DND-41 (cell line): ENCODE measurements around the gene KLHL8.

Experiments
- ATAC-seq: fragments of 200-7000 bp; cut with Tn5 transposase; 3 replicates; pipeline ENCODE4 v1.9.1; 2021; ENCODE audit warnings: low read depth; ENCODE audit not compliant: insufficient read depth
- DNase-seq: peaks from one replicate; pipeline ENCODE4 v3.0.0-alpha.2; 2020
- H2AFZ ChIP-seq: 2 replicates; pipeline ENCODE4 v1.6.0; 2012; ENCODE audit warnings: low read depth, low read length
- H3K27ac ChIP-seq: 2 replicates; pipeline ENCODE4 v1.5.1; 2012; ENCODE audit warnings: low read length, inconsistent platforms
- H3K27me3 ChIP-seq: fragments of 200-600 bp; sonication (generic); 2 replicates; pipeline ENCODE4 v1.6.0; 2012; ENCODE audit warnings: low read length, mild to moderate bottlenecking, inconsistent platforms; ENCODE audit not compliant: insufficient read depth, poor library complexity
- H3K36me3 ChIP-seq: 2 replicates; pipeline ENCODE4 v1.5.1; 2012; ENCODE audit warnings: low read length, inconsistent platforms; ENCODE audit not compliant: insufficient read depth
- H3K4me1 ChIP-seq: 2 replicates; pipeline ENCODE4 v1.5.1; 2012; ENCODE audit warnings: mild to moderate bottlenecking, low read length; ENCODE audit not compliant: insufficient read depth
- H3K4me2 ChIP-seq: 2 replicates; pipeline ENCODE4 v1.6.0; 2012; ENCODE audit warnings: mild to moderate bottlenecking, moderate library complexity, low read length, inconsistent platforms; ENCODE audit not compliant: insufficient read depth
- H3K4me3 ChIP-seq, 2 experiments: fragments of 200-600 bp in 1 of 2; shearing (Covaris generic) in 1 of 2; 2 replicates each; pipeline ENCODE4 v1.5.1; 2012 to 2016; ENCODE audit warnings: inconsistent platforms in 2 of 2, low read length in 2 of 2, mild to moderate bottlenecking in 2 of 2, low read depth in 1 of 2, moderate library complexity in 1 of 2
- H3K79me2 ChIP-seq: 2 replicates; pipeline ENCODE4 v1.6.0; 2012; ENCODE audit warnings: low read length, inconsistent platforms; ENCODE audit not compliant: insufficient read depth
- H3K9ac ChIP-seq: 2 replicates; pipeline ENCODE4 v1.6.0; 2012; ENCODE audit warnings: low read depth, mild to moderate bottlenecking, inconsistent platforms, low read length, moderate library complexity
- H3K9me3 ChIP-seq: 2 replicates; pipeline ENCODE4 v1.5.1; 2012; ENCODE audit warnings: low read length, moderate library complexity, mild to moderate bottlenecking, inconsistent platforms; ENCODE audit not compliant: insufficient read depth, severe bottlenecking
- H4K20me1 ChIP-seq: 2 replicates; pipeline ENCODE4 v1.6.0; 2012; ENCODE audit warnings: low read length; ENCODE audit not compliant: insufficient read depth
- CTCF ChIP-seq: IDR thresholded peaks from 2 replicates; pipeline ENCODE4 v1.5.1; 2012; ENCODE audit warnings: borderline replicate concordance, low read length, moderate library complexity, mild to moderate bottlenecking; ENCODE audit not compliant: poor library complexity, severe bottlenecking; ENCODE audit errors: extremely low read depth
- EZH2 ChIP-seq: IDR thresholded peaks from 3 replicates; pipeline ENCODE4 v1.6.1; 2012; ENCODE audit warnings: borderline replicate concordance, low read depth, mild to moderate bottlenecking, moderate library complexity, low read length, inconsistent platforms; ENCODE audit not compliant: severe bottlenecking

The KLHL8 gene

GRCh38 chr4:87120010-87120409 lies 100.4 kb downstream of the KLHL8 start:
- TF ChIP-seq EZH2 (no peak), CTCF (no peak)
- Histone ChIP-seq H4K20me1 (peaks cover 11% of the 10 kb centered on the region; the same call in 1 of the 2 replicates), H2AFZ (no peak overlapping the region), H3K4me3 (no peak overlapping the region), H3K79me2 (peaks cover 29% of the 10 kb centered on the region), H3K27ac (no peak overlapping the region), H3K27me3 (no peaks in the 10 kb centered on the region), H3K36me3 (peaks cover 66% of the 10 kb centered on the region), H3K4me2 (no peak overlapping the region), H3K9ac (no peak overlapping the region), H3K9me3 (no peaks in the 10 kb centered on the region), H3K4me1 (no peaks in the 10 kb centered on the region)
- ATAC-seq (no peak), DNase-seq (no peak)

- ATAC-seq (peak; percentile 91), DNase-seq (peak; percentile 39)
- Histone ChIP-seq H3K27me3 (no peaks in the 10 kb centered on the region), H3K9ac (no peak overlapping the region), H4K20me1 (peaks cover 11% of the 10 kb centered on the region; the same call in 1 of the 2 replicates), H3K36me3 (peaks cover 71% of the 10 kb centered on the region), H3K27ac (no peak overlapping the region), H3K4me1 (no peaks in the 10 kb centered on the region), H3K4me3 (no peak overlapping the region), H3K9me3 (no peaks in the 10 kb centered on the region), H2AFZ (no peak overlapping the region), H3K79me2 (peaks cover 27% of the 10 kb centered on the region), H3K4me2 (no peak overlapping the region)
- TF ChIP-seq EZH2 (no peak), CTCF (no peak)
Observed at GRCh38 chr4:87118826-87119225, 101.6 kb downstream of the KLHL8 start.

GRCh38 chr4:87118421-87118820 lies 102.0 kb downstream of the KLHL8 start:
- H3K4me2 ChIP-seq, result no peak overlapping the region
- no peak overlapping the region for H3K27ac ChIP-seq
- H3K79me2 ChIP-seq, result peaks cover 26% of the 10 kb centered on the region

More at GRCh38 chr4:87118421-87118820, 102.0 kb downstream of the KLHL8 start:
- Histone ChIP-seq H3K4me3 (no peak overlapping the region), H3K9me3 (no peaks in the 10 kb centered on the region), H3K27me3 (no peaks in the 10 kb centered on the region), H3K9ac (no peak overlapping the region), H3K4me1 (no peaks in the 10 kb centered on the region), H2AFZ (no peak overlapping the region), H3K36me3 (peaks cover 73% of the 10 kb centered on the region), H4K20me1 (peaks cover 11% of the 10 kb centered on the region; the same call in 1 of the 2 replicates)
- TF ChIP-seq CTCF, result no peak
- TF ChIP-seq EZH2, result no peak
- no peak for ATAC-seq
- no peak for DNase-seq
